ENCODE results near the gene PPFIBP2. TPM values are rescaled to one million over a fixed set of nuclear protein-coding genes. Genes with fewer than 3 reads are reported as not detected.

The PPFIBP2 gene
- total RNA-seq, 2 experiments from 2014 or later, result 19.9 to 25.7 TPM

- Mint-ChIP-seq H3K27me3 (no peaks in the 10 kb centered on the region), H3K9me3 (no peaks in the 10 kb centered on the region), H3K27ac (no peak overlapping the region), H3K36me3 (peaks cover 2% of the 10 kb centered on the region), H3K4me1 (peaks cover 5% of the 10 kb centered on the region), H3K4me3 (no peak overlapping the region)
- ATAC-seq (ENCODE audit: low read depth) (peak; percentile 98), DNase-seq (peak; percentile 83)
- POLR2A ChIA-PET, result interaction anchor here (0.6 to 0.7 kb wide), 2 partner anchors 152 to 1452 kb away, joined by 3 read pairs; partner anchors contain the start of gene PPFIBP2
Measured at GRCh38 chr11:7665473-7666291, 151.9 kb downstream of the PPFIBP2 start.

DNA sequence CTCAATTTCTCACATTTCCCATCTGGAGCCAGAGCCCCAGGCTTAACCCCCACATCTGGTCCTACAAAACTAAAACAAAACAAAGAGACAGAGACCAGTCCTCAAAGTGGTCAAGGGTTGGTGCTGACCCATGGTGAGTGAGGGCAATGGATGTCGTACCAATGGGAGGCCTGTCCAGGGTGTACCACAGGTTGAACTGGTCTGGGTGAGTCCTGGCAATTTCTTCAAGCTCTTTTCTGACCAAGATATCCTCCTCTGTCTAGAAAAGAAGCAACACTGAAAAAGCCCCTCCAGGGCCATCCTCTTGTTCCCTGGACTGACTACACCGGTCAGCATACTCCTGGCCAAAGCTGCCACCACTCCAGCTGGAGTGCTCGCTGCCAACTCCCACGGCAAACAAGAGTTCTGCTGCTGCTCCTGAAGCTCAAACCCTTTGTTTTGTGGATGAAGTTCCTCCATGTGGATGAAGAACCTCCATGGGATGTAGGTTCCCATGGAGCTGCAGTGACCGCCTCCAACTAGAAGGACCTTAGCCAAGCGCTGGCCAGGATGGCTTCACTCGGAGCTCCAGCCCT is 152.6 kb downstream of the PPFIBP2 start:
- DNase-seq (no peak), ATAC-seq (ENCODE audit: low read depth) (no peak)
- Mint-ChIP-seq H3K27ac (no peak overlapping the region), H3K4me1 (peaks cover 5% of the 10 kb centered on the region), H3K36me3 (peaks cover 2% of the 10 kb centered on the region), H3K27me3 (no peaks in the 10 kb centered on the region), H3K9me3 (no peaks in the 10 kb centered on the region), H3K4me3 (no peak overlapping the region)
- POLR2A ChIA-PET, result interaction anchor here (0.6 kb wide), 1 partner anchor 1453 kb away, joined by 3 read pairs; no protein-coding TSS in a partner anchor

DNA sequence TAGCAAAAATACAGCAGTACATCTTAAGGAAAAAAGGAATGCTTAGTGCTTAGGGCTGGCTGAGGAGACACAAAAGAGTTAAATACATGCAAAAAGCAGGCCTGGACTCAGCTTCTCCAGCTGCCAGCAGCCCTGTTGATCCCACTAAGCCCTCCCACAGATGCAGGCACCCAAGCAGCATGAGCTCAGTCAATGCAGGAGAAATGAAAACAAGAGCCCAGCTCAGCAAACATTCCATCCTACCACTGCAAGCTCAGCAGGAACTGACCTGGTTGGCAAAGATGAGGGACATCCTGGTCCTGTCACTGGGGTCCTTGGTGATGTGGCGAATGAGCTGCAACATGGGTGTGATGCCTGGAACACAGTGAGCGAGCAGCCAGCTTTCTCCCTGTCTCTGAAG is 153.7 kb downstream of the PPFIBP2 start:
- H3K9me3 Mint-ChIP-seq, result no peaks in the 10 kb centered on the region
- peaks cover 2% of the 10 kb centered on the region for H3K36me3 Mint-ChIP-seq
- peaks cover 7% of the 10 kb centered on the region for H3K4me1 Mint-ChIP-seq
- DNase-seq, result no peak
- H3K4me3 Mint-ChIP-seq, result no peak overlapping the region
- H3K27me3 Mint-ChIP-seq, result no peaks in the 10 kb centered on the region
- ATAC-seq (ENCODE audit: low read depth), result no peak
- POLR2A ChIA-PET, result no interaction called here
- H3K27ac Mint-ChIP-seq, result no peak overlapping the region

GRCh38 chr11:7668464-7668863 is 154.7 kb downstream of the PPFIBP2 start:
- POLR2A ChIA-PET, result no interaction called here
- no peak overlapping the region for H3K4me3 Mint-ChIP-seq
- no peak overlapping the region for H3K27ac Mint-ChIP-seq
- DNase-seq, result no peak
- no peaks in the 10 kb centered on the region for H3K9me3 Mint-ChIP-seq
- H3K36me3 Mint-ChIP-seq, result peaks cover 2% of the 10 kb centered on the region
- peaks cover 7% of the 10 kb centered on the region for H3K4me1 Mint-ChIP-seq
- H3K27me3 Mint-ChIP-seq, result peaks cover 7% of the 10 kb centered on the region
- no peak for ATAC-seq (ENCODE audit: low read depth)

GRCh38 chr11:7668911-7669310 is 155.1 kb downstream of the PPFIBP2 start:
- no peak overlapping the region for H3K27ac Mint-ChIP-seq
- peaks cover 9% of the 10 kb centered on the region for H3K27me3 Mint-ChIP-seq
- H3K4me3 Mint-ChIP-seq, result no peak overlapping the region
- ATAC-seq (ENCODE audit: low read depth) (no peak), DNase-seq (no peak)
- no peaks in the 10 kb centered on the region for H3K9me3 Mint-ChIP-seq
- peaks cover 1% of the 10 kb centered on the region for H3K36me3 Mint-ChIP-seq
- POLR2A ChIA-PET, result no interaction called here
- peaks cover 8% of the 10 kb centered on the region for H3K4me1 Mint-ChIP-seq

GRCh38 chr11:7670641-7671040 is 156.8 kb downstream of the PPFIBP2 start:
- H3K36me3 Mint-ChIP-seq, result no peaks in the 10 kb centered on the region
- H3K27ac Mint-ChIP-seq, result no peak overlapping the region
- peaks cover 26% of the 10 kb centered on the region for H3K27me3 Mint-ChIP-seq
- no peaks in the 10 kb centered on the region for H3K9me3 Mint-ChIP-seq
- no peak for ATAC-seq (ENCODE audit: low read depth)
- no peak for DNase-seq
- H3K4me1 Mint-ChIP-seq, result peaks cover 11% of the 10 kb centered on the region
- POLR2A ChIA-PET, result no interaction called here
- no peak overlapping the region for H3K4me3 Mint-ChIP-seq

- H3K27me3 Mint-ChIP-seq, result peaks cover 35% of the 10 kb centered on the region
- no peaks in the 10 kb centered on the region for H3K36me3 Mint-ChIP-seq
- H3K27ac Mint-ChIP-seq, result no peak overlapping the region
- POLR2A ChIA-PET, result no interaction called here
- ATAC-seq (ENCODE audit: low read depth) (no peak), DNase-seq (no peak)
- H3K4me1 Mint-ChIP-seq, result peaks cover 8% of the 10 kb centered on the region
- no peaks in the 10 kb centered on the region for H3K9me3 Mint-ChIP-seq
- H3K4me3 Mint-ChIP-seq, result no peak overlapping the region
Measured at GRCh38 chr11:7671347-7672215, 157.8 kb downstream of the PPFIBP2 start.

GRCh38 chr11:7672276-7672959 is 158.6 kb downstream of the PPFIBP2 start:
- Mint-ChIP-seq H3K9me3 (no peaks in the 10 kb centered on the region), H3K4me1 (peaks cover 8% of the 10 kb centered on the region), H3K4me3 (peak overlapping the region; percentile 28), H3K36me3 (no peaks in the 10 kb centered on the region), H3K27ac (no peak overlapping the region), H3K27me3 (peaks cover 35% of the 10 kb centered on the region)
- ATAC-seq (ENCODE audit: low read depth) (no peak), DNase-seq (no peak)
- POLR2A ChIA-PET, result no interaction called here

- no peak for DNase-seq
- peak; percentile 33 for ATAC-seq (ENCODE audit: low read depth)
- H3K9me3 Mint-ChIP-seq, result no peaks in the 10 kb centered on the region
- peaks cover 6% of the 10 kb centered on the region for H3K4me1 Mint-ChIP-seq
- peak within 1 kb of the TSS; percentile 75 for H3K4me3 Mint-ChIP-seq
- peaks cover 35% of the 10 kb centered on the region for H3K27me3 Mint-ChIP-seq
- no peak within 1 kb of the TSS for H3K27ac Mint-ChIP-seq
- H3K36me3 Mint-ChIP-seq, result no peaks in the 10 kb centered on the region
- POLR2A ChIA-PET, result no interaction called here
Measured at GRCh38 chr11:7672960-7673723, 159.3 kb downstream of the PPFIBP2 start, which contains the start of gene CYB5R2. CYB5R2 (minus strand) TSS chr11:7673500; CDS start chr11:7672825, 675 bp downstream.

- ATAC-seq (ENCODE audit: low read depth), result peak; percentile 52
- no peak overlapping the region for H3K27ac Mint-ChIP-seq
Measured at GRCh38 chr11:7673724-7674434, 160.1 kb downstream of the PPFIBP2 start.

DNA sequence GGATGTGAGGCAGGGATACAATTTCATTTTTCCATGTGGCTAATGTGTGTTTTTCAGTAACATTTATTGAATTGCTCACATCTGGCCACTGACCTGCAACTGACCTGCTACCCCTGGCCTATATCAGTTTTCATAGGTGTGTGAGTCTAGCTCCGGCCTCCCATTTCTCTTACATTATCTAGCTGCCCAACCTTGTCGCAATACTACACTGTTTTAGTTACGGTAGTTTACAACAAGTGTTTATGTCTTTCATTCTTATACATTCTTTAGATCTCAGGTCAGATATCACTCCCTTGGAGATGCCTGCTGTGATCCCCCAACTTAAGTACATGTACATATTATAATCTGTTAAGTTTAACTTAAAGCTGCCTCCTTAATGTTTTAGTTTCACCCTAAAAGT is 161.8 kb downstream of the PPFIBP2 start:
- POLR2A ChIA-PET, result no interaction called here
- Mint-ChIP-seq H3K36me3 (no peaks in the 10 kb centered on the region), H3K9me3 (no peaks in the 10 kb centered on the region), H3K4me3 (no peak overlapping the region), H3K27me3 (peaks cover 39% of the 10 kb centered on the region), H3K27ac (no peak overlapping the region), H3K4me1 (peaks cover 6% of the 10 kb centered on the region)
- DNase-seq, result no peak
- no peak for ATAC-seq (ENCODE audit: low read depth)

More at GRCh38 chr11:7673724-7674434, 160.1 kb downstream of the PPFIBP2 start:
- H3K4me1 Mint-ChIP-seq, result peaks cover 6% of the 10 kb centered on the region
- peak overlapping the region; percentile 75 for H3K4me3 Mint-ChIP-seq
- POLR2A ChIA-PET, result no interaction called here
- H3K27me3 Mint-ChIP-seq, result peaks cover 35% of the 10 kb centered on the region
- no peaks in the 10 kb centered on the region for H3K9me3 Mint-ChIP-seq
- no peaks in the 10 kb centered on the region for H3K36me3 Mint-ChIP-seq
- no peak for DNase-seq

- peaks cover 44% of the 10 kb centered on the region for H3K27me3 Mint-ChIP-seq
- ATAC-seq (ENCODE audit: low read depth) (no peak), DNase-seq (no peak)
- no peaks in the 10 kb centered on the region for H3K36me3 Mint-ChIP-seq
- peaks cover 6% of the 10 kb centered on the region for H3K4me1 Mint-ChIP-seq
- H3K4me3 Mint-ChIP-seq, result no peak overlapping the region
- H3K27ac Mint-ChIP-seq, result no peak overlapping the region
- H3K9me3 Mint-ChIP-seq, result no peaks in the 10 kb centered on the region
- POLR2A ChIA-PET, result no interaction called here
Measured at GRCh38 chr11:7677071-7677470, 163.3 kb downstream of the PPFIBP2 start.

Data from activated naive CD8-positive, alpha-beta T cell treated with anti-CD3 and anti-CD28 coated beads, Interleukin-2, amount 10 ng/mL, durations not matched to agents 7 days and 5 days (primary cell).